DOHH2 (cell line): ENCODE measurements around the gene COP1.

Experiments
- H3F3A ChIP-seq: fragments of 200-600 bp; sonication (generic), shearing (Covaris generic); 2 replicates; pipeline ENCODE4 v1.6.0; 2016; ENCODE audit warnings: antibody characterized with exemption, mild to moderate bottlenecking; ENCODE audit not compliant: control insufficient read depth, insufficient read depth
- H3K27ac ChIP-seq: fragments of 200-600 bp; sonication (generic); 2 replicates; pipeline ENCODE4 v1.5.1; 2014; ENCODE audit warnings: low read depth, mild to moderate bottlenecking, low read length, moderate library complexity
- H3K27me3 ChIP-seq: fragments of 200-600 bp; sonication (generic); 2 replicates; pipeline ENCODE4 v1.6.1; 2014; ENCODE audit warnings: mild to moderate bottlenecking, low read length, mixed read lengths; ENCODE audit not compliant: control insufficient read depth
- H3K36me3 ChIP-seq: fragments of 200-600 bp; sonication (generic); 2 replicates; pipeline ENCODE4 v1.6.1; 2014; ENCODE audit warnings: mild to moderate bottlenecking, low read length, moderate library complexity, mixed read lengths; ENCODE audit not compliant: control insufficient read depth
- H3K4me1 ChIP-seq: fragments of 200-600 bp; sonication (generic); 2 replicates; pipeline ENCODE4 v1.6.1; 2014; ENCODE audit warnings: mild to moderate bottlenecking, low read length, mixed read lengths; ENCODE audit not compliant: control insufficient read depth
- H3K4me2 ChIP-seq: fragments of 200-600 bp; sonication (generic); 2 replicates; pipeline ENCODE4 v1.6.0; 2014; ENCODE audit warnings: mild to moderate bottlenecking, low read length, moderate library complexity
- H3K4me3 ChIP-seq: fragments of 200-600 bp; sonication (generic); 2 replicates; pipeline ENCODE4 v1.5.1; 2014; ENCODE audit warnings: mild to moderate bottlenecking, low read length, mixed read lengths
- H3K79me2 ChIP-seq: fragments of 200-600 bp; sonication (generic); 2 replicates; pipeline ENCODE4 v1.6.1; 2014; ENCODE audit warnings: mild to moderate bottlenecking, low read length, mixed read lengths; ENCODE audit not compliant: control insufficient read depth
- H3K9me2 ChIP-seq: fragments of 200-600 bp; sonication (generic); replicated peaks from 2 replicates; pipeline ENCODE4 v1.6.1; 2014; ENCODE audit warnings: mild to moderate bottlenecking, low read length, mixed read lengths; ENCODE audit not compliant: control insufficient read depth
- H3K9me3 ChIP-seq: fragments of 200-600 bp; sonication (generic); 2 replicates; pipeline ENCODE4 v1.6.1; 2014; ENCODE audit warnings: antibody characterized with exemption, low read length, mixed read lengths; ENCODE audit not compliant: control insufficient read depth, insufficient read depth
- H4K20me1 ChIP-seq: fragments of 200-600 bp; sonication (generic); 2 replicates; pipeline ENCODE4 v1.6.0; 2014; ENCODE audit warnings: low read depth, mild to moderate bottlenecking, antibody characterized with exemption, low read length, moderate library complexity; ENCODE audit not compliant: control insufficient read depth, insufficient read depth
- EZH2phosphoT487 ChIP-seq: fragments of 200-600 bp; sonication (generic); IDR thresholded peaks from 2 replicates; pipeline ENCODE4 v1.6.1; 2017; ENCODE audit warnings: borderline replicate concordance, mild to moderate bottlenecking, antibody characterized with exemption, low read length, moderate library complexity, mixed read lengths
- TF ChIP-seq, protein P1 (sequence below): fragments of 200-600 bp; sonication (generic); IDR thresholded peaks from one replicate; pipeline ENCODE4 v1.5.1; 2014; ENCODE audit warnings: antibody characterized with exemption, mild to moderate bottlenecking, low read depth, low read length; ENCODE audit not compliant: poor library complexity, severe bottlenecking

The COP1 gene

DNA sequence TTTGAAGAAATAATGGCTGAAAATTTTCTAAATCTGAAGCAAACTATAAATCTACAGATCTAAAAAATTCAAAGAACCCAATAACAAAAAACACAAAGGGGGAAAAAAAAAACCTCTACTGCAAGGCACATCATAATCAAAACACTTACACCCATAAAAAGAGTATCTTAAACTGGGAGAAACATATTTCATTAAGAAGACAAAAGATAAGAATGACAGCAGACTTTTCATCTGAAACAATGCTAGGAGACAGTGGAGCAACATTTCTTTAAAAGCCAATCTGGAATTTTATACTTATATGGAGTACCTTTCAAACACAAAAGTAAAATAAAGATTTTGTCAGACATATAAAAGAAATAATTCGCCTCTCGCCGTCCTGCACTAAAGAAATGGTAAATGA lies 49.1 kb downstream of the COP1 start:
- Histone ChIP-seq H3K4me1 (no peaks in the 10 kb centered on the region), H3K4me2 (no peak overlapping the region), H4K20me1 (no peaks in the 10 kb centered on the region), H3K36me3 (peaks cover 75% of the 10 kb centered on the region), H3K4me3 (no peak overlapping the region), H3K9me3 (peaks cover 16% of the 10 kb centered on the region; the same call in 1 of the 2 replicates), H3K27me3 (no peaks in the 10 kb centered on the region), H3K79me2 (peaks cover 33% of the 10 kb centered on the region), H3K27ac (no peak overlapping the region), H3F3A (no peaks in the 10 kb centered on the region), H3K9me2 (no peaks in the 10 kb centered on the region)
- TF ChIP-seq, protein P1, sequence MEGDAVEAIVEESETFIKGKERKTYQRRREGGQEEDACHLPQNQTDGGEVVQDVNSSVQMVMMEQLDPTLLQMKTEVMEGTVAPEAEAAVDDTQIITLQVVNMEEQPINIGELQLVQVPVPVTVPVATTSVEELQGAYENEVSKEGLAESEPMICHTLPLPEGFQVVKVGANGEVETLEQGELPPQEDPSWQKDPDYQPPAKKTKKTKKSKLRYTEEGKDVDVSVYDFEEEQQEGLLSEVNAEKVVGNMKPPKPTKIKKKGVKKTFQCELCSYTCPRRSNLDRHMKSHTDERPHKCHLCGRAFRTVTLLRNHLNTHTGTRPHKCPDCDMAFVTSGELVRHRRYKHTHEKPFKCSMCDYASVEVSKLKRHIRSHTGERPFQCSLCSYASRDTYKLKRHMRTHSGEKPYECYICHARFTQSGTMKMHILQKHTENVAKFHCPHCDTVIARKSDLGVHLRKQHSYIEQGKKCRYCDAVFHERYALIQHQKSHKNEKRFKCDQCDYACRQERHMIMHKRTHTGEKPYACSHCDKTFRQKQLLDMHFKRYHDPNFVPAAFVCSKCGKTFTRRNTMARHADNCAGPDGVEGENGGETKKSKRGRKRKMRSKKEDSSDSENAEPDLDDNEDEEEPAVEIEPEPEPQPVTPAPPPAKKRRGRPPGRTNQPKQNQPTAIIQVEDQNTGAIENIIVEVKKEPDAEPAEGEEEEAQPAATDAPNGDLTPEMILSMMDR, result no peak

DNA sequence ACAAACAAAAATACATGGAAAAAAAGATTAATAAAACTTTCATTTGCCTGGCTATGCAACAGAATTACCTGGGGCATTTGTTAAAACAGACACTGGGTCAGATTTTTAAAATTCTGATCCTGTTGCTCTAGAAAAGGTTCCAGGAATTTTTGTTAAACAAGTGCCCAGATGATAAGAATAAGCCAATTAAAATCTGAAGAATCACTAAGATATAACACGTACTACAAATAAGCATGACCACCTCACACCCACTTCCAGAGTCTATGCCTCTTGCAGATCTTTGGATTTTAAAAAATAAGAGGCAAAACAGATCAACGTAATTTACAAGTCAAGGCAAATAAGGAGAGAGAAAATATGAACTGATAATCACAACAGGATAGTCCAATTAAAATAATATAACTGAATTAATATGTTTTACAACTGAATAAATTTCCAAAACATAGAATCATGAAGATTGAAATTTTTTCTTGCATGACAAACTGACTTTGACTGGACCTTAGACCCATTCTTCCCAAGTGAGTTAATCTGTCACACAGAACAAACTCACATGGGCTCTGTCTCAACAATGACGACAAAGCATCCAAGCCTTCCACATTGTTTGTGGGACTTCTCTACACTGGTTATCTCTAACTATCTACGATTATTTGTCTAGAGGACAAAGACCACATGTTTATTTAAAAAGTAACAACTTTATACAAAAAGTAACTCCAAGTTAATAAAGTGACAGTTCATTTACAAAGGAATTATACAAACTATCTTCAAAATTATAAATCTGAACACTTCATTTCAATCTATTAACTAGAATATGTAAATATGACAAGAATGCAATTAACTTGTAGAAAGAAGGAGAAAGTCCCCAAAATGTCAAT lies 56.9 kb downstream of the COP1 start:
- Histone ChIP-seq H3K4me3 (no peak overlapping the region), H3K27me3 (no peaks in the 10 kb centered on the region), H4K20me1 (no peaks in the 10 kb centered on the region), H3K36me3 (peaks cover 57% of the 10 kb centered on the region), H3K27ac (no peak overlapping the region), H3K4me2 (no peak overlapping the region), H3K79me2 (peaks cover 4% of the 10 kb centered on the region), H3K9me2 (no peaks in the 10 kb centered on the region), H3F3A (no peaks in the 10 kb centered on the region), H3K9me3 (no peaks in the 10 kb centered on the region), H3K4me1 (no peaks in the 10 kb centered on the region)
- TF ChIP-seq, protein P1, result no peak
- TF ChIP-seq EZH2phosphoT487, result no peak

DNA sequence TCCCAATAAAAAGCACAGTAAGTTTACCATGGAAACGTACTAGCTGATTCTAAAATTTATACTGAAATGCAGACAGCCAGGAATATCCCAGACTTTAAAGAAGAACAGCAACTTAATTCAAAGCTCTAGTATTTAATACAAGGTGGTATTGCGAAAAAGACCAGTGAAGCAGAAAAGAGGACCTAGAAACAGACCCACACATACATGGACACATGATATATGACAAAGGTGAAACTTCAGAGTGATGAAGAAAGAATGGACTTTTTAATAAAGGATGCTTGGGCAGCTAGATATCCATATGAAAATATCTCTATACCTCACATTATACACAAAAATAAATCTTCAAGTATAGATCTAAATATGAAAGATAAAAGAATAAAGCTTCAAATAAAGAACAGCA lies 62.6 kb downstream of the COP1 start:
- no peaks in the 10 kb centered on the region for H3K27me3 ChIP-seq
- H3K4me1 ChIP-seq, result no peaks in the 10 kb centered on the region
- no peaks in the 10 kb centered on the region for H3F3A ChIP-seq
- no peak overlapping the region for H3K27ac ChIP-seq
- no peak overlapping the region for H3K4me2 ChIP-seq
- no peak overlapping the region for H3K4me3 ChIP-seq
- H3K36me3 ChIP-seq, result peaks cover 55% of the 10 kb centered on the region
- H4K20me1 ChIP-seq, result no peaks in the 10 kb centered on the region
- TF ChIP-seq, protein P1, result no peak
- no peak for TF ChIP-seq EZH2phosphoT487
- H3K9me3 ChIP-seq, result no peaks in the 10 kb centered on the region
- no peaks in the 10 kb centered on the region for H3K9me2 ChIP-seq
- H3K79me2 ChIP-seq, result peaks cover 40% of the 10 kb centered on the region
